T-helper 1 cell (primary cell): ENCODE results near the gene CAMTA1.
"Not testable (repeated sequence)": the region's sequence is repeated elsewhere in the genome, so short reads cannot be mapped to it uniquely, and the experiment has no call there.

Experiments
- DNase-seq, 5 donors: peaks; one replicate each; pipeline ENCODE4 v3.0.0-alpha.2; 2012 to 2020

Gene CAMTA1

GRCh38 chr1:7704214-7705047 lies 919.2 kb downstream of the CAMTA1 start:
- DNase-seq, result peak; percentile 81 to 89 (median 84)

DNA sequence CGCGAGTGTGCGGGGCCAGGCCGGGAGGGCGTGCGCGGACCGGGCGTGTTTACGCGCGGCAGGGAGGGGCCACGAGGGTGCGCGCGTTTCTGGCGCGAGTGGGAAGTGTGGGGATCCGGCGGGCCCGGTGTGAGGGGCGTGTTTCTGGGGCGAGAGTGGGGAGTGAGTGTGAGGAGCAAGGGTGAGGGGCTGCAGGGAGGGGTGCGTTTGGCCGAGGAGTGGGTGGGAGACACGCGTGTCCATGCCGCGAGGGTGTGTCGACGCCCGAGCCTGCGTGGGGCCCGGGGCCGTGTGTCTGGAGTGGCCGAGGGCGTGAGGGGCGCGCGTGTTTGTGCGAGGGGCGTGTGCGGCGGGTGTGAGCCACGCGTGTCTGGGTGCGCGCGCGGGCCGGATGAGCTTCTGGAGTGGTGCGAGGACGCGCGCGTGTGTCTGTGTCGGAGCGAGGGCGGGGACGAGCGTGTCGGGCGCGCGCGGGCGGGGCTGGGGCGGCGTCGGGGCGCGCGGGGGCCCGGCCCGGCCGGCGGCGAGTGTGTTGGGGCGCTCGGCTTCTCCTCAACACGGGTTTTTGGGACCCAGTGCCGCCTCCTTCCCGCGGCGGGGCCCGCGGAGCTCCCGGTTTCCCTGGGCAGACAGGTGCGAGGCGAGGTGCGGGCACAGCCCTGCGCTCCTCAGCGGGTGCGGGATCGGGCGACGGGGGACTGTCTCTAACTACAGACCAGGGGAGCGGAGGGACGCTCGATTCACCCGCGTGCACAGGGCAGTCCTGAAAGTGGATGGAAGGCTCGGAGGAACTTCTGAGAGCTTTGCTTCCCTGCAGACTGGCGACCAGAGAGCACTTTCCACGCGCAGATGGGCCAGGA lies 920.0 kb downstream of the CAMTA1 start:
- DNase-seq, result peak in 3 of 5 donors; percentile 22 to 50 (median 37)

DNA sequence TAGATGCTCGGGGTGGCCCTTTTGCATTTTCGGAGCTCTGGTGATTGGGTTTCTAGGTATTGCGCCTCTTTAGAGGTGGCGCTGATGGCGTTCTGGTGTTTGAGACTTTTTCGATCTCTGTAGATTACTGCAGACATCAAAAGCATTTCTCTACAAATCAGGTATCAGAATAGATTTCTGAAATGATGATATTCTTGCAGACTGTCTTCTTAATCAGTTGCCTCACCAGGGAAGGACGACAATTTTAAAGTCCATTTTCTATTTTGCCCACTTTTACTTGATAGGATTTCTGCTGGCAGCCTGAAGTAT lies 920.6 kb downstream of the CAMTA1 start:
- DNase-seq, result no peak

- DNase-seq, result no peak
Measured at GRCh38 chr1:7707527-7707926, 922.3 kb downstream of the CAMTA1 start.

GRCh38 chr1:7708065-7708464 lies 922.8 kb downstream of the CAMTA1 start:
- DNase-seq, result not testable (repeated sequence)

GRCh38 chr1:7710859-7711258 lies 925.6 kb downstream of the CAMTA1 start:
- no peak for DNase-seq

DNA sequence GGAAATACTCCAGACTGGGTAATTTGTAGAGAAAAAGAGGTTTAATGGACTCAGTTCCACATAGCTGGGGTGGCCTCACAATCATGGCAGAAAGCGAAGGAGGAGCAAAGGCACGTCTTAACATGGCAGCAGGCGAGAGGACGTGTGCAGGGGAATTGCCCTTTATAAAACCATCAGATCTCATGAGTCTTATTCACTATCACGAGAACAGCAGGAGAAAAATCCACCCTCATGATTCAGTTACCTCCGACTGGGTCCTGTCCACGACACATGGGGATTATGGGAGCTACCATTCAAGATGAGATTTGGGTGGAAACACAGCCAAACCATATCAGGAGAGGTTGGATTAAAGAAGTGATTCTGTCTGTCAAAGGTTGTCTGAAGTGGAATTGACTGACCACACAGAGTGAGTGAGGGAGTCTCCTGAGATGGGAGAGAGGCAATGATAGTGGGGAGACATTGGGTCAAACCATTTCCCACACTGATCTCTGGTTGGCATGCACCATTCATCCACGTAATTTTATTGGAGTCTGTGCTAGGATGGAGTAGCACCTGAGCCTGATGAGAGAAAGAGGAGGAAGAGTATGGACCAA lies 927.6 kb downstream of the CAMTA1 start:
- no peak for DNase-seq

GRCh38 chr1:7716506-7716905 lies 931.3 kb downstream of the CAMTA1 start:
- no peak for DNase-seq

GRCh38 chr1:7717748-7718368 lies 932.6 kb downstream of the CAMTA1 start:
- DNase-seq, result no peak

DNA sequence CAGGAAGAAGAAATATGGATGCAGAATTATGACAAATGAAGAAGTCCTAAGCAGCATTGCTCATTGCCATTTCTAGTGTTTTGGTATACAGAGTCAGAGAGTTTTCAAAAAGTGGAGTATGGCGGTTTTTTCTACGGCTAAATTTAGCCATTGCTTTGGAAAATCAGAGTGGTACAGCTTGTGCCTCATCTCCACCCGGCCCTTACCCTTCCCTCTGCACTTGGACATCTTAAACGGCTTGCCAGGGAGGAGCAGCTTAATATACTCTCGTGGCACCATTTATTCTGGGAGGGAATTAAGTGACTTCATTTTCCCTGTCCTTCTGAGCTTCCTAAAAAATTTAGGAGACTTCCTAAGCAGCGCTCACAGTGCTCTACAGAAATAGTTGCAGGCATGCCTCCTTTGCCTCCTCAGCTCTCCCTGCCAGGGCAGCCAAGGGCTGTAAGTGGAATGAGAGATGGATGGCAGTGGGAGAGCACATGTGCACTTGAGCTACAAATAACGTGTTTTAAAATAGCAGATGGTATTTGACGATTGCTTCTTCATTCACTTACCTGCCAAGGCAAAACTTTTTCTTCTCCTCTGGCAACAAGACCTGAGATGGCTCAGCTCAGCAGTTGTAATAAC lies 934.3 kb downstream of the CAMTA1 start:
- no peak for DNase-seq

DNA sequence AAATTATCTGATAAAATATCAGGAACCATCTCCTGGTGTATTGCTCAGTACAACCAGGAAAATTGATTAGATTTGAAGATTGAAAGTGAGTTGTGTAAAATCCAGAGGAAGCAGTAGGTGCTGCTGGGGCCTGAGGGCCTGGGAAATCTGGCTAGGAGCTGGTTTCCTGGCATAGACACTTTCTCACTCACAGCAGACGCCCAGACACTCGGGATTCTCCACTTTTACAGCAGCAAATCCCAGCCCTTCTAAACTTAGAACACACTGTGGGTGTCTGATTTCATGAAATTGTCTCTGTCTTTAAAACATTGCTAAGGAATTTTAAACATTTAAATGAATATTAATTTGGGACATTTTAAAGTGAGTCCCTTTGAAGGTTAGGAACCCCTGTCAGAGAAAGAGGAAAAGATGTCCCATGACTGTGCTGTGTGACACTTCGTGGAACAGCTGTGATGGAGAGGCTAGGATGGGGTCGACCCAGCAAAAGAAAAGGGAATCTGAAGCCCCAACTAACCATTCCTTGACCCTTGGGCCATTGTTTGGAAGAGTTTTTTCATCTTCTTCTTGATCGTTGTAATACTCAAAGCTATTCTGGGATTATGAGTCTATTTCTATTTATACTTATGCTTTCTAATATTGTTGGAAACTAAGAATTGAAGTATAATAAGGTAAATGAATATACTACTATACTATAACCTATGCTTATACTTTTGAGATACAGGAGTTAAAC lies 936.9 kb downstream of the CAMTA1 start:
- DNase-seq, result no peak

DNA sequence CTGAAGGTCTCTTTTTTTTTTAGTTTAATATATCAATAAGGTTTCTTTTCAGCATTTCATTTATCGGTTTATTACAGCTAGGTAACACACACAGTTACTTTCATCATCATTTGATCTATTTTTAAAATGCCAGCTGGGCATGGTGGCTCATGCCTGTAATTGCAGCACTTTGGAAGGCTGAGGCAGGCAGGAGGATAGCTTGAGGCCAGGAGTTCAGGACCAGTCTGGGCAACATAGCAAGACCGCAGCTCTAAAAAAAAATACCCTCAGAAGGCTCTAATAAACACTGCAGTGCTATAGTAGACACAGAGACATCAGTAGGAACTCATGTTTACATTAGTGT lies 937.4 kb downstream of the CAMTA1 start:
- no peak for DNase-seq

GRCh38 chr1:7726623-7727022 lies 941.4 kb downstream of the CAMTA1 start:
- no peak for DNase-seq

DNA sequence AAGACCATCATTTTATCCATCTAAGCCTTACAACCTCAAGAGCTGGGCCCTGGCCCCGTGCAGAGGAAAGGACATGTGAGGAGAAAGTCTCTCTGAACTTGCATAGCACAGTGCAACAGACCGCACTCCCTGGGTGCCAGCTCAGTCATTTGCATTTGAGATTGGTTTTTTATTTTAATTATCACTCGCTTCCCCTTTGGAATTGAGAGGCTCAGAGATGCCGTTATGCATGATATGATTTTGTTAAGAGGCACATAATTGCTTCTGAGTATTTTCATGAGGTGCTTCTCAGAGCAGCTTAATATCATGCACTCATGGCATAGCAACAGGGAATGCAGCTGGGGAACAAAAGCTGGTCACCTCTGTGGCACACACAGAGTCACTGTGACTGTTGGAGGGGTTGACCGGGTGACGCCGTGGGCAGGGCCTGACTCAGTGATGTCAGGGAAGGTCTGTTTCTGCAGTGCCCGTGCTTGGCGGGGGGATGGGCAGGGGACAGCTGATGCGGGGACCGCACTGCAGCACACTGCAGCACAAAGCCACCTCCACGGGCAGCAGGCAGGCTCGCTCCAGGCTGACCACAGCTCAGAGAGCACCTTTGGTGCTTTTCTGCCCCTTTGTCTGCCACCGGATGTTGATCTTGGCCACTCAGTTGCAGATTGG lies 942.7 kb downstream of the CAMTA1 start:
- no peak for DNase-seq

- no peak for DNase-seq
Measured at GRCh38 chr1:7729761-7730160, 944.5 kb downstream of the CAMTA1 start.

- no peak for DNase-seq
Measured at GRCh38 chr1:7732331-7732730, 947.1 kb downstream of the CAMTA1 start.

DNA sequence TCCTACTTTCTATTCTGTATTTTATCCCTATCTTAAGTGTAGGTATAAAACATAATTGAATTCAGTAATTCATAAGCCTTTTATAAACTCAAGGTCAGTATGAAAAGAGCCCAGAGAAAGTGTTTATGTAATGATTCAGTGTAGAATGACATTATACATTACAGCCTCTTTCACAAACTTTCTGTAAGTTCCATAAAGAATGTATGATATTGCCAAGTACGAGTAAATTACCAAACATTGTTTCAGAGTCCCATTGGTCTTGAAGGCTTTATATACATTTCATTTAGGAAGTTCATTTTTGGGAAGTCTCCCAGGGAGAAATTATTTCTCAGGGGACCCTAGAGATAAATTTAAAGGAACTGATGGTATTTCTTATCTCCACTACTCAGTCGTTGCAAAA lies 948.0 kb downstream of the CAMTA1 start:
- no peak for DNase-seq

GRCh38 chr1:7738044-7738443 lies 952.8 kb downstream of the CAMTA1 start:
- DNase-seq, result no peak

GRCh38 chr1:7743346-7743745 lies 958.1 kb downstream of the CAMTA1 start:
- no peak for DNase-seq

DNA sequence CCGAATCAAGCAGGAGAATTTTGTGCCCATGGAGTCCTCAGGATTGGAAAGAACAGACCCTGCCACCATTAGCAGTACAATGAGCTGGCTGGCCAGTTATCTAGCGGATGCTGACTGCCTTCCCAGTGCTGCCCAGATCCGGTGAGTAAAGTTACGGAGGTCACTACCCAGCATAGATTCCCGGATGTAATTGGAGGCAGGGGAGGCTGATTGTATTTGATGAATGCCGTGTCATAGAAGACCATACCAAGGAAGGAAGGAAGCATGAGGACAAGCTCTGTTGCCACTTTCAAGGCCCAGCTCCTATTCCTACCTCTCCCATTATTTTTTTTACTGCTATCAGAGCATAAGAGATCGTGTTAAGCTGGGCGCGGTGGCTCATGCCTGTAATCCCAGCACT lies 959.6 kb downstream of the CAMTA1 start:
- no peak for DNase-seq

DNA sequence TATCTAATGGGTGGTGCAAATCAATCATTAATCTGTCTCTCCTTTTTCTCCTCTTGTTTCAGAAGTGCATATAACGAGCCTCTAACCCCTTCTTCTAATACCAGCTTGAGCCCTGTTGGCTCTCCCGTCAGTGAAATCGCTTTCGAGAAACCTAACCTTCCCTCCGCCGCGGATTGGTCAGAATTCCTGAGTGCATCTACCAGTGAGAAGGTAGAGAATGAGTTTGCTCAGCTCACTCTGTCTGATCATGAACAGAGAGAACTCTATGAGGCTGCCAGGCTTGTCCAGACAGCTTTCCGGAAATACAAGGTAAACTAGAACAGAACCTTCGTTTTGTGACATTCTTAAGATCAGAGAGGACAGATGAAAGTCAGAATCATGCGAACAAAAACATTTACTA lies 960.5 kb downstream of the CAMTA1 start:
- no peak for DNase-seq

- DNase-seq, result no peak
Measured at GRCh38 chr1:7747605-7748004, 962.4 kb downstream of the CAMTA1 start.
